Measurements from ENCODE around the gene ITPK1. TPM values are rescaled to one million over a fixed set of nuclear protein-coding genes. Genes with fewer than 3 reads are reported as not detected.

Gene ITPK1
- total and polyA plus RNA-seq, 10 of the 15 experiments (the other 5 are each of a cell fraction or from before 2014, with no cell fraction given), result 1.3 to 73.2 (median 27.0) TPM

GRCh38 chr14:93044121-93044520 lies 71.6 kb downstream of the ITPK1 start:
- Histone ChIP-seq H2AFZ (ENCODE audit: control insufficient read depth, low read depth, low read length) (no peak overlapping the region), H4K20me1 (ENCODE audit: control insufficient read depth, insufficient read depth) (no peaks in the 10 kb centered on the region), H3K27ac (ENCODE audit: control insufficient read depth, insufficient read depth) (no peak overlapping the region), H3K79me2 (ENCODE audit: control insufficient read depth, insufficient read depth, low read length) (peaks cover 4% of the 10 kb centered on the region), H3K27me3 (replicated peaks in 1 of 2; ENCODE audit: control insufficient read depth in 2 of 2, insufficient read depth in 2 of 2, low read length in 1 of 2) (no peaks in the 10 kb centered on the region), H3K36me3 (ENCODE audit: control insufficient read depth in 2 of 2, insufficient read depth in 2 of 2, low read length in 1 of 2) (peaks cover 0 to 5% of the 10 kb centered on the region in 2 experiments; a peak in 2 of 4 replicates), H3K9me3 (replicated peaks; ENCODE audit: control insufficient read depth, insufficient read depth, low read length) (no peaks in the 10 kb centered on the region), H3K4me1 (ENCODE audit: control insufficient read depth, insufficient read depth, low read length) (peaks cover 32% of the 10 kb centered on the region), H3K4me3 (no peak overlapping the region), H3K9ac (ENCODE audit: control insufficient read depth, insufficient read depth, low read length) (no peak overlapping the region), H3K4me2 (ENCODE audit: control insufficient read depth, insufficient read depth) (no peak overlapping the region)
- in situ Hi-C loops (cut with MboI) (no loop called here), intact Hi-C loops (cut with micrococcal nuclease; ENCODE audit: unreplicated experiment) (no loop called here)
- ChIA-PET SMC1A (ENCODE audit: uncharacterized antibody, unreplicated experiment) (interaction anchor here (1.6 kb wide), 1 partner anchor 69 kb away, joined by 5 read pairs; no protein-coding TSS in a partner anchor), RAD21 (ENCODE audit: unreplicated experiment) (interaction anchor here (1.1 to 2.2 kb wide), 2 partner anchors 16 to 28 kb away, joined by 3 to 8 read pairs; no protein-coding TSS in a partner anchor), POLR2A (no interaction called here), CTCF (interaction anchor here (1.1 to 2.9 kb wide), 3 partner anchors 16 to 69 kb away, joined by 3 to 13 read pairs (median 5); no protein-coding TSS in a partner anchor)
- ATAC-seq (no peak), FAIRE-seq (no peak), DNase-seq (ENCODE audit: low read depth, low spot score) (no peak)
- WGBS (ENCODE audit: insufficient coverage, insufficient replicate concordance, low lambda C conversion rate, missing lambda C conversion rate), result 77% methylated on average over 7 of the region's 7 CpGs
- BruUV-seq (replicated peaks), result no TSS peak
- TF ChIP-seq RFX5 (IDR thresholded peaks at IDR 0.05; ENCODE audit: low read depth, low read length) (no peak), CHD2 (IDR thresholded peaks at IDR 0.05; ENCODE audit: borderline replicate concordance, low read depth, low read length) (no peak), BCLAF1 (IDR thresholded peaks at IDR 0.05) (no peak), GABPA (IDR thresholded peaks at IDR 0.05; ENCODE audit: low read depth) (no peak), EP300 (IDR thresholded peaks at IDR 0.05; ENCODE audit: borderline replicate concordance in 1 of 2, control insufficient read depth in 1 of 2, low read depth in 2 of 2, low read length in 2 of 2) (no peak), KAT2A (conservative IDR thresholded peaks at IDR 0.05; ENCODE audit: control insufficient read depth, low read depth, low read length) (no peak), RAD51 (IDR thresholded peaks at IDR 0.05) (no peak), JUND (IDR thresholded peaks at IDR 0.05; ENCODE audit: low read depth, low read length) (no peak), SIX5 (IDR thresholded peaks at IDR 0.05; ENCODE audit: low read depth, low read length, severe bottlenecking) (no peak), ESRRA (IDR thresholded peaks at IDR 0.05; ENCODE audit: low read length) (no peak), SIN3A (IDR thresholded peaks at IDR 0.05; ENCODE audit: low read depth, low read length) (no peak), MEF2A (IDR thresholded peaks at IDR 0.05; ENCODE audit: insufficient read depth, low read depth, low read length) (no peak), TCF3 (IDR thresholded peaks at IDR 0.05; ENCODE audit: borderline replicate concordance, insufficient read depth, low read depth, low read length) (no peak), ZNF207 (IDR thresholded peaks at IDR 0.05; ENCODE audit: borderline replicate concordance) (no peak), POLR2AphosphoS2 (IDR thresholded peaks at IDR 0.05; ENCODE audit: low read depth, low read length) (no peak)
- TF ChIP-seq, protein P1, sequence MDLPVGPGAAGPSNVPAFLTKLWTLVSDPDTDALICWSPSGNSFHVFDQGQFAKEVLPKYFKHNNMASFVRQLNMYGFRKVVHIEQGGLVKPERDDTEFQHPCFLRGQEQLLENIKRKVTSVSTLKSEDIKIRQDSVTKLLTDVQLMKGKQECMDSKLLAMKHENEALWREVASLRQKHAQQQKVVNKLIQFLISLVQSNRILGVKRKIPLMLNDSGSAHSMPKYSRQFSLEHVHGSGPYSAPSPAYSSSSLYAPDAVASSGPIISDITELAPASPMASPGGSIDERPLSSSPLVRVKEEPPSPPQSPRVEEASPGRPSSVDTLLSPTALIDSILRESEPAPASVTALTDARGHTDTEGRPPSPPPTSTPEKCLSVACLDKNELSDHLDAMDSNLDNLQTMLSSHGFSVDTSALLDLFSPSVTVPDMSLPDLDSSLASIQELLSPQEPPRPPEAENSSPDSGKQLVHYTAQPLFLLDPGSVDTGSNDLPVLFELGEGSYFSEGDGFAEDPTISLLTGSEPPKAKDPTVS (IDR thresholded peaks at IDR 0.05; ENCODE audit: low read depth, low read length), result no peak
- TF ChIP-seq, protein P2, sequence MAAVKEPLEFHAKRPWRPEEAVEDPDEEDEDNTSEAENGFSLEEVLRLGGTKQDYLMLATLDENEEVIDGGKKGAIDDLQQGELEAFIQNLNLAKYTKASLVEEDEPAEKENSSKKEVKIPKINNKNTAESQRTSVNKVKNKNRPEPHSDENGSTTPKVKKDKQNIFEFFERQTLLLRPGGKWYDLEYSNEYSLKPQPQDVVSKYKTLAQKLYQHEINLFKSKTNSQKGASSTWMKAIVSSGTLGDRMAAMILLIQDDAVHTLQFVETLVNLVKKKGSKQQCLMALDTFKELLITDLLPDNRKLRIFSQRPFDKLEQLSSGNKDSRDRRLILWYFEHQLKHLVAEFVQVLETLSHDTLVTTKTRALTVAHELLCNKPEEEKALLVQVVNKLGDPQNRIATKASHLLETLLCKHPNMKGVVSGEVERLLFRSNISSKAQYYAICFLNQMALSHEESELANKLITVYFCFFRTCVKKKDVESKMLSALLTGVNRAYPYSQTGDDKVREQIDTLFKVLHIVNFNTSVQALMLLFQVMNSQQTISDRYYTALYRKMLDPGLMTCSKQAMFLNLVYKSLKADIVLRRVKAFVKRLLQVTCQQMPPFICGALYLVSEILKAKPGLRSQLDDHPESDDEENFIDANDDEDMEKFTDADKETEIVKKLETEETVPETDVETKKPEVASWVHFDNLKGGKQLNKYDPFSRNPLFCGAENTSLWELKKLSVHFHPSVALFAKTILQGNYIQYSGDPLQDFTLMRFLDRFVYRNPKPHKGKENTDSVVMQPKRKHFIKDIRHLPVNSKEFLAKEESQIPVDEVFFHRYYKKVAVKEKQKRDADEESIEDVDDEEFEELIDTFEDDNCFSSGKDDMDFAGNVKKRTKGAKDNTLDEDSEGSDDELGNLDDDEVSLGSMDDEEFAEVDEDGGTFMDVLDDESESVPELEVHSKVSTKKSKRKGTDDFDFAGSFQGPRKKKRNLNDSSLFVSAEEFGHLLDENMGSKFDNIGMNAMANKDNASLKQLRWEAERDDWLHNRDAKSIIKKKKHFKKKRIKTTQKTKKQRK (IDR thresholded peaks at IDR 0.05; ENCODE audit: low read depth, low read length), result no peak

Data from GM12878 (cell line).